OCI-LY3 (cell line): Measurements from ENCODE around the gene DNTTIP2.

Source experiments
- H2AFZ ChIP-seq: fragments of 200-600, 300-600 bp; shearing (Covaris generic); 2 replicates; pipeline ENCODE4 v1.6.0; 2014; ENCODE audit warnings: antibody characterized with exemption, low read depth, low read length
- H3K27ac ChIP-seq: fragments of 200-600, 300-600 bp; sonication (generic); 2 replicates; pipeline ENCODE4 v1.5.1; 2014; ENCODE audit warnings: mild to moderate bottlenecking, low read length, moderate library complexity, mixed read lengths
- H3K27me3 ChIP-seq: fragments of 200-600, 300-600 bp; sonication (generic); 2 replicates; pipeline ENCODE4 v1.6.1; 2014; ENCODE audit warnings: low read depth, low read length, mixed read lengths
- H3K36me3 ChIP-seq: fragments of 200-600, 300-600 bp; sonication (generic); replicated peaks from 2 replicates; pipeline ENCODE3; 2014; ENCODE audit warnings: low read depth, low read length, mixed read lengths
- H3K4me1 ChIP-seq: fragments of 300-600, 200-600 bp; sonication (generic); 2 replicates; pipeline ENCODE4 v1.6.1; 2014; ENCODE audit warnings: low read length, mixed read lengths
- H3K4me2 ChIP-seq: fragments of 200-600, 300-600 bp; sonication (generic); 2 replicates; pipeline ENCODE4 v1.6.1; 2014; ENCODE audit warnings: low read length, mixed read lengths
- H3K4me3 ChIP-seq: fragments of 300-600, 200-600 bp; sonication (generic); 2 replicates; pipeline ENCODE4 v1.5.1; 2014; ENCODE audit warnings: antibody characterized with exemption, mild to moderate bottlenecking, low read length, moderate library complexity
- H3K79me2 ChIP-seq: fragments of 300-600, 200-600 bp; shearing (Covaris generic); 2 replicates; pipeline ENCODE4 v1.6.1; 2014; ENCODE audit warnings: mild to moderate bottlenecking, low read length, mixed read lengths
- H3K9ac ChIP-seq: fragments of 300-600, 200-600 bp; shearing (Covaris generic); 2 replicates; pipeline ENCODE4 v1.6.0; 2014; ENCODE audit warnings: mild to moderate bottlenecking, low read length, moderate library complexity
- H3K9me3 ChIP-seq: fragments of 200-600, 300-600 bp; shearing (Covaris generic); 2 replicates; pipeline ENCODE4 v1.6.1; 2014; ENCODE audit warnings: low read length, mixed read lengths; ENCODE audit not compliant: insufficient read depth
- H4K20me1 ChIP-seq: fragments of 200-600, 300-600 bp; sonication (generic); 2 replicates; pipeline ENCODE4 v1.6.1; 2016; ENCODE audit warnings: low read length, mixed read lengths; ENCODE audit not compliant: insufficient read depth
- EZH2phosphoT487 ChIP-seq: fragments of 200-600 bp; shearing (Covaris generic); IDR thresholded peaks from 2 replicates; pipeline ENCODE4 v1.6.1; 2018; ENCODE audit warnings: antibody characterized with exemption, mixed run types, low read depth
- TF ChIP-seq, protein P1 (sequence below): fragments of 200-600, 300-600 bp; sonication (generic); IDR thresholded peaks from 2 replicates; pipeline ENCODE4 v1.5.1; 2014; ENCODE audit warnings: antibody characterized with exemption, low read length, low read depth

The DNTTIP2 gene

DNA sequence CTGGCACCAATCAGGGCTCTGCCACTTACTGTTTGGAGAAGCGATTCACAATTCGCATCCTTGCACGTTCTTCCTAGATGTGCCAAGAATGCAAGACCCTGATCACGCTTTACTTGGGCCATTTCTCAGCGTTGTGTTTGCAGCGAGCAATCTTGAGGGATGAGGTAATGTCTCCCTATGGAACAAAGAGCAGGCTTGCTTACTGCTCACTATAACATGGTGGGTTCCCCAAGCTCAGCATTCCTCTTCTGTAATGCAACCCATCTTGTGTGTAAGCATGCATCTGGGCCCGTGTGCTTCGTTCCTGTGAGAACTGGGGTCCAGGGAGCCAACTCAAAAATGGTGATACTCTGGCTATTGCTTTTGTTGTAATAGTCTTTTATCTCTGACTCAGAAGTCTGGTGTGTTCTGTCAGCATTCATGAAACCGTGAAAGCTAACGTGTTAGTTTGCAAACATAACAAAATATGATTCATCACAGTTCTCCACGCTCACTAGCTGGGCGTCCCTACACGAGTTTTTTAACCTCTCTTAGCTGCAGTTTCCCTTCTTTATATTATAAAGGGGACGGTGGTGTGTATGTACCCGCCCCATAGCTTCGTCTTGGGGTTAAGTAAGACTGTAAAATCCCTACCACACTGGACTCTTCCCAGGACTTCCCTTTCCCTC, 33.3 kb downstream of the DNTTIP2 start:
- H2AFZ ChIP-seq = peak overlapping the region; percentile 91
- H3K36me3 ChIP-seq = no peaks in the 10 kb centered on the region
- no peaks in the 10 kb centered on the region for H3K79me2 ChIP-seq
- H3K27me3 ChIP-seq = no peaks in the 10 kb centered on the region
- peak overlapping the region; percentile 89 for H3K4me2 ChIP-seq
- peak overlapping the region; percentile 95 for H3K4me3 ChIP-seq
- H3K9ac ChIP-seq = peak overlapping the region; percentile 87
- no peaks in the 10 kb centered on the region for H4K20me1 ChIP-seq
- H3K27ac ChIP-seq = peak overlapping the region; percentile 81
- TF ChIP-seq, protein P1, sequence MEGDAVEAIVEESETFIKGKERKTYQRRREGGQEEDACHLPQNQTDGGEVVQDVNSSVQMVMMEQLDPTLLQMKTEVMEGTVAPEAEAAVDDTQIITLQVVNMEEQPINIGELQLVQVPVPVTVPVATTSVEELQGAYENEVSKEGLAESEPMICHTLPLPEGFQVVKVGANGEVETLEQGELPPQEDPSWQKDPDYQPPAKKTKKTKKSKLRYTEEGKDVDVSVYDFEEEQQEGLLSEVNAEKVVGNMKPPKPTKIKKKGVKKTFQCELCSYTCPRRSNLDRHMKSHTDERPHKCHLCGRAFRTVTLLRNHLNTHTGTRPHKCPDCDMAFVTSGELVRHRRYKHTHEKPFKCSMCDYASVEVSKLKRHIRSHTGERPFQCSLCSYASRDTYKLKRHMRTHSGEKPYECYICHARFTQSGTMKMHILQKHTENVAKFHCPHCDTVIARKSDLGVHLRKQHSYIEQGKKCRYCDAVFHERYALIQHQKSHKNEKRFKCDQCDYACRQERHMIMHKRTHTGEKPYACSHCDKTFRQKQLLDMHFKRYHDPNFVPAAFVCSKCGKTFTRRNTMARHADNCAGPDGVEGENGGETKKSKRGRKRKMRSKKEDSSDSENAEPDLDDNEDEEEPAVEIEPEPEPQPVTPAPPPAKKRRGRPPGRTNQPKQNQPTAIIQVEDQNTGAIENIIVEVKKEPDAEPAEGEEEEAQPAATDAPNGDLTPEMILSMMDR = no peak
- no peak for TF ChIP-seq EZH2phosphoT487
- H3K4me1 ChIP-seq = peaks cover 13% of the 10 kb centered on the region
- no peaks in the 10 kb centered on the region for H3K9me3 ChIP-seq

DNA sequence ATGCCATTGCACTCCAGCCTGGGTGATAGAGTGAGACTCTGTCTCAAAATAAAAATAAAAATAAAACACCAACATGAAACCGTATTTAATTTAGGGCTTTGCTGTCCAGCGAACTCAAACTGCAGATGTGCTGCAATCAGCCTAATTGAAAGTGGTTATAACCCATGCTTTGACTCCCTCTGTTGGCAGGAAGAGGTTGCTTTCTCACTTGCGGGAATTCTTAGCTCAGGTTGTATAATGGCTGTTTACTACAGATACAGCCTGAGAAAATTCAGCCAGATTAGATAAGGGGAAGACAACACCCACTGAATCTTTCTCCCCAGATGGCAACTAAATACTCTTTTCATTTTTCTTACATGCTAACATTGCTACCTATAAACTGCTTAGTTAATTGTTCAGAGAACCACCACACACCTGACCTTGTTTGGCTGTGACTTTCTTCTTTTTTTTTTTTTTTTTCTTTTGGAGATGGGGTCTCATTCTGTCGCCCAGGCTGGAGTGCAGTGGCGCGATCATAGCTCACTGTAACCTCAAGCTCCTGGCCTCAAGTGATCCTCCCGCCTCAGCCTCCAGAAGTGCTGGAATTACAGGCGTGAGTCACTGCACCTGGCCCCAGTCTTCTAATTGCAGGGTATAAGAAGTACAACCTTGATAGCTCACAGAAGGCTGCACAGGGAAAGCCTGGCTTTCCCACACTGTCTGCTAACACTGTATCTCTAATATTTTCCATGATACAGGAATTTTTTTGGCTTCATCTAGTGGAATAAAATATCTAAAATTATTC, 34.6 kb downstream of the DNTTIP2 start:
- H2AFZ ChIP-seq = no peak overlapping the region
- peaks cover 20% of the 10 kb centered on the region for H3K4me1 ChIP-seq
- H4K20me1 ChIP-seq = no peaks in the 10 kb centered on the region
- no peak overlapping the region for H3K9ac ChIP-seq
- H3K79me2 ChIP-seq = no peaks in the 10 kb centered on the region
- H3K4me3 ChIP-seq = no peak overlapping the region
- no peak overlapping the region for H3K27ac ChIP-seq
- no peaks in the 10 kb centered on the region for H3K36me3 ChIP-seq
- H3K27me3 ChIP-seq = no peaks in the 10 kb centered on the region
- peak overlapping the region; percentile 41 for H3K4me2 ChIP-seq
- TF ChIP-seq, protein P1 = peak; percentile 70
- TF ChIP-seq EZH2phosphoT487 = no peak
- no peaks in the 10 kb centered on the region for H3K9me3 ChIP-seq

DNA sequence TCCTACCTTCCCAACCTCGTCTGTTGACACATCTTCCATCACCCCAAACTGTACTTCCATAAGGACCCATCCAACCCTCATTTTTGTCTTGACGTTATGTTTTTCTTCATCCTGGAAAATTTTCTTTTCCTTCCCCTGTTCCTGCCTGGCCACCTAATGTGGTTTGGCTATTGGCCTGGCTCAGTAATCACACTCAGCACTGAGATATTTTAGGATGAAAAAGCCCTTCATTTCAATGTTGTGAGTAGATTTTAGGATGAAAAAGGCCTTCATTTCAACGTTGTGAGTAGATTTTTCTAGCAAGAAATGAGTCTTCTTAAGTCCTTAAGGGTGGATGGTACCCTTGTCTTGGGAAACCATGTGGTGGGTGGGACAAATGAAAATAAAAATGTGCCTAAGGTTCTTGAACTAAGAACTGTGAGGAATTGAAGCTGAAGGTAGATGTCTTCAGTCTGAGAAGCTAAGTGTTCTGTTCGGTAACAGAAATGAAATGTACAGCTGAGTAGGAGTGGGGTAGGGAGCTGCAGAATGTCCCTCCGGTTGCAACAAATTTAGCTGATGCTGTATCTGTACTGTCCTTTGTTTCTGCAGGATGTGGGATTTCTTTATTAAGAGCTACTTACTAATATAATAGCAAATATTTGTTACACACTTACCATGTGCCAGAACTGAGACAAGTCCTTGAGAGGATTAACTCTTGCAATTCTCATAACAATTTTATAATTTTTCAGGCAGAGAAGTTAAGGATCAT, 36.1 kb downstream of the DNTTIP2 start:
- H3K79me2 ChIP-seq = no peaks in the 10 kb centered on the region
- H3K27me3 ChIP-seq = no peaks in the 10 kb centered on the region
- no peak overlapping the region for H3K9ac ChIP-seq
- no peaks in the 10 kb centered on the region for H4K20me1 ChIP-seq
- H3K27ac ChIP-seq = no peak overlapping the region
- H2AFZ ChIP-seq = no peak overlapping the region
- no peaks in the 10 kb centered on the region for H3K36me3 ChIP-seq
- TF ChIP-seq, protein P1 = no peak
- TF ChIP-seq EZH2phosphoT487 = no peak
- no peak overlapping the region for H3K4me2 ChIP-seq
- no peak overlapping the region for H3K4me3 ChIP-seq
- peaks cover 18% of the 10 kb centered on the region for H3K4me1 ChIP-seq
- H3K9me3 ChIP-seq = no peaks in the 10 kb centered on the region

DNA sequence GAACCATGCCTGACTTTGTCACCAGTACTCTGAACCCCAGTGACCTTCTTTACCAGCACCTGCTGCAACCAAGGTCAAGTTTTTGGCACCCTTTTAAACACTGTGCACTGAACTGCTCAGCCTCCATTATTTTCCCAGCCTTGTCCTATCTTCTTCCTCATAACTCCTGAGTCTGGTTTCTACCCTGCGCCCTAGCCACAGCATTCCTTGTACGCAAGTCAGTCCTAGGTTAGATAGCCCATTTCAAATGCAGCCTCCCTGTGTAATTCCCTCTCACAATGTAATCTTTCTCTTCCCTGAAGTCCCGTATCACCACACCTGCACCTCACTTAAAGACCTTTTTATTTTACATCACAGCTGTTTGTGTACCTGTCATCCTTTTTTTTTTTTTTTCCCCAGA, 37.2 kb downstream of the DNTTIP2 start:
- Histone ChIP-seq H3K4me1 (peaks cover 18% of the 10 kb centered on the region), H3K27ac (no peak overlapping the region), H4K20me1 (no peaks in the 10 kb centered on the region), H3K36me3 (no peaks in the 10 kb centered on the region), H3K4me2 (no peak overlapping the region), H3K9me3 (no peaks in the 10 kb centered on the region), H3K4me3 (no peak overlapping the region), H2AFZ (no peak overlapping the region), H3K9ac (no peak overlapping the region), H3K27me3 (no peaks in the 10 kb centered on the region), H3K79me2 (no peaks in the 10 kb centered on the region)
- TF ChIP-seq, protein P1 = no peak
- TF ChIP-seq EZH2phosphoT487 = no peak
